Colonic mucosa (tissue), 4 donors: ENCODE measurements around the gene VRK1. TPM values are rescaled to one million over a fixed set of nuclear protein-coding genes. Genes with fewer than 3 reads are reported as not detected.

Experiments
- DNase-seq: peaks from one replicate; pipeline ENCODE4 v3.0.0-alpha.2; 2020
- H3K27ac ChIP-seq: fragments of 200-600 bp; one replicate; pipeline ENCODE4 v1.8.0; 2021
- H3K27me3 ChIP-seq: fragments of 200-600 bp; one replicate; pipeline ENCODE4 v1.8.0; 2021
- H3K36me3 ChIP-seq: fragments of 200-600 bp; one replicate; pipeline ENCODE4 v1.8.0; 2021
- H3K4me1 ChIP-seq: fragments of 200-600 bp; one replicate; pipeline ENCODE4 v1.8.0; 2021; ENCODE audit warnings: mild to moderate bottlenecking
- H3K4me3 ChIP-seq: fragments of 200-600 bp; one replicate; pipeline ENCODE4 v1.8.0; 2021
- H3K9ac ChIP-seq, 2 donors: one replicate each; pipeline ENCODE4 v1.7.0; 2013; ENCODE audit warnings: control low read depth in 2 of 2, low read depth in 2 of 2, low read length in 2 of 2
- H3K9me3 ChIP-seq: fragments of 200-600 bp; one replicate; pipeline ENCODE4 v1.8.0; 2021
- CTCF ChIP-seq: fragments of 200-600 bp; IDR thresholded peaks from one replicate; pipeline ENCODE4 v1.8.0; 2022; ENCODE audit warnings: antibody characterized with exemption, mild to moderate bottlenecking
- intact Hi-C: fragments of 100-400 bp; cut with DNase I; formaldehyde crosslinking; loops from one replicate; pipeline ENCODE4 v1.14.1; 2022
- total RNA-seq, 2 donors: library from RNA; stranded (reverse); fragmentation: NEBNext Ultra II Directional in 1 of 2; extraction: Animal tissue kit (Norgen Biotek cat#: 25700) in 1 of 2; gene quantifications; one replicate each; pipeline ENCODE4 v1.2.1, GENCODE V29; 2021
- donor health status: healthy.
- donor health status: DM: no; HTN: no; CAD: no.
- donor health status: DM: no; HTN: no; CAD: no.

The VRK1 gene
- total RNA-seq, 2 donors from 2014 or later: 13.0 to 35.9 TPM

DNA sequence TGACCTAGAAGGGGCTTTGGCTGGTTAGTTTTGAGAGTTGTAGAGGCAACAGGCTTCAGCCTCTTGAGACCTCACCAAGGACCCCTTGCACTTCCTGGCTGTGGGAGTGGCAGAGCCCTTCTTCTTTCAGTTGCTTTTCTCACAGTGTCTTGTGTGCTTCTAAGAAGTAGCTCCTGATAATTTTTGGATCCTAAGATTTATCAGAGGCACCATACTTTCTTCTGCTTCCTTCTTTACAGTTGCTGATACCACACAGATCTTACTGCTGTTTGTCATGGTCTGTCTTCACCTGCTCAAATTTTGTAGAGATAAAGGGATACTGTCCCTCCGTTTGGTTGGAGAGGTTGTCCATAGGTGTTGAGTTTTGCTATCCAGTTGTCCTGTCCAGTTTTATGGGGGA, 33.8 kb downstream of the VRK1 start:
- no peak for DNase-seq
- H3K9ac ChIP-seq: no peak overlapping the region

DNA sequence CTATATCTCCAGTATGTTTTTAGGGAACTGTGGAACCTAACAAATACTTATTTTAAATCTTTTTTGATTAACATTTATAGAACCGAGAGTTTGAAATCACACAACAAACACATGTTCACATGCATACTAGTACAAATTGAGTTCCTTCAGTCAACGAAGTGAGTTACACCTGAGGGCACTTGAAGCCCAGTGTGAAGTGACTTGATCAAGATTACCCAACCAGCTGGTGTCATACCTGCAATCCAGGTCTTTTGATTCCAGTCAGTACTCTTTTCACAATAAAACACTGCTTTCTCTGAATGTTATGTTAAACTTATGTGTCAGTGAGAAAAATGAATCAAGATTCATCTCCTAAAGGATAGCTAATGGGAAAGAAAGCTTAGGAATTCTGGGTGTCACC, 35.2 kb downstream of the VRK1 start:
- no peaks in the 10 kb centered on the region for H3K27me3 ChIP-seq
- no peaks in the 10 kb centered on the region for H3K4me1 ChIP-seq
- no peaks in the 10 kb centered on the region for H3K9me3 ChIP-seq
- intact Hi-C loops: no loop called here
- no peak overlapping the region for H3K4me3 ChIP-seq
- H3K36me3 ChIP-seq: no peaks in the 10 kb centered on the region
- no peak overlapping the region for H3K9ac ChIP-seq
- no peak for DNase-seq
- TF ChIP-seq CTCF: no peak
- no peak overlapping the region for H3K27ac ChIP-seq

More for the DNA sequence above, 33.8 kb downstream of the VRK1 start:
- intact Hi-C loops: no loop called here
- Histone ChIP-seq H3K27ac (no peak overlapping the region), H3K27me3 (no peaks in the 10 kb centered on the region), H3K9me3 (no peaks in the 10 kb centered on the region), H3K4me1 (no peaks in the 10 kb centered on the region), H3K36me3 (no peaks in the 10 kb centered on the region), H3K4me3 (no peak overlapping the region)
- no peak for TF ChIP-seq CTCF

DNA sequence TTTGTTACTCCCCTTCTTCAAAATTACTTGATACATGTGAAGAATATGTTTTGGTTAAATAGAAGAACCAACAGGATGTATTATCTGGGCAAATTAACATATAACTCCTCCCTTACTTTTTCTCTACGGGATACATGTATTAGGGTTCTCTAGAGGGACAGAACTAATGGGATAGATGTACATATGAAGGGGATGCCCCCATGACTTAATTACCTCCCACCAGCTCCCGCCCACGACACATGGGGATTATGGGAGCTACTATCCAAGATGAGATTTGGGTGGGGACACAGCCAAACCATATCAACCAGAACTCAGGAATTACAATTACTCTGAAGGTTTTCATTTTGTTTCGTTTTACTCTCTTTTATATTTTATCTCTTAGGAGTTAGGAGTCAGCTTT, 41.3 kb downstream of the VRK1 start:
- Histone ChIP-seq H3K27ac (no peak overlapping the region), H3K36me3 (no peaks in the 10 kb centered on the region), H3K9me3 (no peaks in the 10 kb centered on the region), H3K4me1 (no peaks in the 10 kb centered on the region), H3K27me3 (no peaks in the 10 kb centered on the region), H3K9ac (no peak overlapping the region), H3K4me3 (no peak overlapping the region)
- TF ChIP-seq CTCF: no peak
- no peak for DNase-seq
- intact Hi-C loops: no loop called here

DNA sequence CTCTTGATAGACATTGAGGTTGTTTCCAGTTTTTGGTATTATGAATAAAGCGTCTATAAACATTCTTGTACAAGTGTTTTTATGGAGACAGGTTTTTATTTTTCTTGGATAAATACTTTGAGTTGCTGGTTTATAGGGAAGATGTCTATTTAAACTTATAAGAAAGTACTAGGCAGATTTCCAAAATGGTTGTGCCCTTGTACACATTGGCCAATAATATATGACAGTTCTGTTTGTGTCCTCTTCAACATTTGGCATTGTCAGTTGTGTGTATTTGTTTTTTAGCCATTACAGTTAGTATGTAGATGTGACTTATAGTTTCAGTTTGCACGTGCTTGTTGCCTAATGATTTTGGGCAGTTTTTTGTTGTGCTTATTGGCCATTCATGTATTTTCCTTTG, 42.1 kb downstream of the VRK1 start:
- no peaks in the 10 kb centered on the region for H3K9me3 ChIP-seq
- intact Hi-C loops: no loop called here
- H3K4me3 ChIP-seq: no peak overlapping the region
- TF ChIP-seq CTCF: no peak
- no peaks in the 10 kb centered on the region for H3K4me1 ChIP-seq
- no peak overlapping the region for H3K9ac ChIP-seq
- no peak overlapping the region for H3K27ac ChIP-seq
- H3K36me3 ChIP-seq: no peaks in the 10 kb centered on the region
- no peaks in the 10 kb centered on the region for H3K27me3 ChIP-seq
- no peak for DNase-seq

GRCh38 chr14:96843137-96843536, 46.0 kb downstream of the VRK1 start:
- H3K9ac ChIP-seq: no peak overlapping the region
- H3K36me3 ChIP-seq: no peaks in the 10 kb centered on the region
- H3K4me1 ChIP-seq: no peaks in the 10 kb centered on the region
- intact Hi-C loops: no loop called here
- DNase-seq: no peak
- no peaks in the 10 kb centered on the region for H3K27me3 ChIP-seq
- no peaks in the 10 kb centered on the region for H3K9me3 ChIP-seq
- no peak overlapping the region for H3K27ac ChIP-seq
- no peak for TF ChIP-seq CTCF
- H3K4me3 ChIP-seq: no peak overlapping the region
